Neural progenitor cell (in vitro differentiated cells): ENCODE measurements around the gene SORBS2. TPM values are rescaled to one million over a fixed set of nuclear protein-coding genes. Genes with fewer than 3 reads are reported as not detected.

Source experiments
- DNase-seq: peaks from one replicate; pipeline ENCODE4 v3.0.0-alpha.2; 2016; ENCODE audit warnings: low spot score
- H2AFZ ChIP-seq: fragments of 200-600 bp; sonication (generic); replicated peaks from 2 replicates; pipeline ENCODE4 v1.6.1; 2016; ENCODE audit warnings: antibody characterized with exemption
- H3F3A ChIP-seq: fragments of 200-600 bp; sonication (generic); 2 replicates; pipeline ENCODE4 v1.6.1; 2016; ENCODE audit warnings: antibody characterized with exemption, low read depth
- H3K27ac ChIP-seq: fragments of 200-600 bp; sonication (generic); 2 replicates; pipeline ENCODE4 v1.5.1; 2016; ENCODE audit warnings: mild to moderate bottlenecking
- H3K27me3 ChIP-seq: fragments of 200-600 bp; sonication (generic); 2 replicates; pipeline ENCODE4 v1.6.1; 2016; ENCODE audit warnings: mild to moderate bottlenecking, moderate library complexity
- H3K36me3 ChIP-seq: fragments of 200-600 bp; sonication (generic); 2 replicates; pipeline ENCODE4 v1.5.1; 2016
- H3K4me1 ChIP-seq: fragments of 200-600 bp; sonication (generic); 2 replicates; pipeline ENCODE4 v1.6.1; 2016; ENCODE audit warnings: mixed run types
- H3K4me2 ChIP-seq: fragments of 200-600 bp; sonication (generic); 2 replicates; pipeline ENCODE4 v1.6.1; 2016
- H3K4me3 ChIP-seq: fragments of 200-600 bp; sonication (generic); 2 replicates; pipeline ENCODE4 v1.5.1; 2016
- H3K79me2 ChIP-seq: fragments of 200-600 bp; sonication (generic); 2 replicates; pipeline ENCODE4 v1.6.1; 2016; ENCODE audit warnings: low read depth
- H3K9ac ChIP-seq: fragments of 200-600 bp; sonication (generic); 2 replicates; pipeline ENCODE4 v1.6.1; 2016
- H3K9me3 ChIP-seq: fragments of 200-600 bp; sonication (generic); 2 replicates; pipeline ENCODE4 v1.5.1; 2016; ENCODE audit warnings: low read depth
- H4K20me1 ChIP-seq: fragments of 200-600 bp; sonication (generic); 2 replicates; pipeline ENCODE4 v1.6.1; 2016; ENCODE audit warnings: low read depth
- H3K27ac Mint-ChIP-seq: 3 replicates; pipeline ENCODE4 v1.8.0; 2021; ENCODE audit warnings: mixed read lengths
- H3K27me3 Mint-ChIP-seq: 2 replicates; pipeline ENCODE4 v1.8.0; 2022; ENCODE audit warnings: low read depth, mild to moderate bottlenecking, inconsistent platforms, moderate library complexity, mixed read lengths; ENCODE audit not compliant: insufficient read depth
- H3K36me3 Mint-ChIP-seq: 3 replicates; pipeline ENCODE4 v1.8.0; 2021; ENCODE audit warnings: mixed read lengths
- H3K4me1 Mint-ChIP-seq: 3 replicates; pipeline ENCODE4 v1.8.0; 2021; ENCODE audit warnings: mixed read lengths
- H3K4me3 Mint-ChIP-seq: 3 replicates; pipeline ENCODE4 v1.8.0; 2021; ENCODE audit warnings: mild to moderate bottlenecking, moderate library complexity, mixed read lengths
- H3K9me3 Mint-ChIP-seq: 3 replicates; pipeline ENCODE4 v1.8.0; 2020; ENCODE audit warnings: mixed read lengths
- CTCF ChIP-seq: fragments of 200-600 bp; sonication (generic); IDR thresholded peaks from 2 replicates; pipeline ENCODE4 v1.5.1; 2017; ENCODE audit warnings: antibody characterized with exemption, mild to moderate bottlenecking
- EZH2 ChIP-seq: fragments of 200-600 bp; sonication (generic); IDR thresholded peaks from 2 replicates; pipeline ENCODE4 v1.6.1; 2017; ENCODE audit warnings: antibody characterized with exemption, mild to moderate bottlenecking, moderate library complexity
- EZH2phosphoT487 ChIP-seq: fragments of 200-600 bp; sonication (generic); IDR thresholded peaks from 2 replicates; pipeline ENCODE4 v1.6.1; 2017; ENCODE audit warnings: antibody characterized with exemption
- total RNA-seq: library from RNA; depleted of rRNA; stranded (reverse); fragments of >200 nt; gene quantifications from 2 replicates; pipeline ENCODE4 v1.2.3, GENCODE V29; 2015; ENCODE audit warnings: low replicate concordance

SORBS2 gene
- total RNA-seq, 1 donor from 2014 or later, result 15.7 TPM

- Histone ChIP-seq H2AFZ (no peak overlapping the region), H3K9ac (no peak overlapping the region), H3K27me3 (no peaks in the 10 kb centered on the region), H3K27ac (peak overlapping the region; percentile 78), H3K9me3 (no peaks in the 10 kb centered on the region), H4K20me1 (no peaks in the 10 kb centered on the region), H3K4me2 (peak overlapping the region; percentile 17), H3K4me1 (peaks cover 38% of the 10 kb centered on the region), H3K36me3 (no peaks in the 10 kb centered on the region), H3K4me3 (no peak overlapping the region), H3K79me2 (no peaks in the 10 kb centered on the region), H3F3A (peaks cover 34% of the 10 kb centered on the region)
- H3K27me3 Mint-ChIP-seq, result peaks cover 3% of the 10 kb centered on the region
- peaks cover 3% of the 10 kb centered on the region for H3K9me3 Mint-ChIP-seq
- TF ChIP-seq CTCF (no peak), EZH2phosphoT487 (no peak), EZH2 (no peak)
- no peak overlapping the region for H3K27ac Mint-ChIP-seq
- peaks cover 42% of the 10 kb centered on the region for H3K4me1 Mint-ChIP-seq
- peak; percentile 67 for DNase-seq
- H3K4me3 Mint-ChIP-seq, result no peak overlapping the region
- peaks cover 14% of the 10 kb centered on the region for H3K36me3 Mint-ChIP-seq
Measured at GRCh38 chr4:185779517-185779916, 32.5 kb downstream of the SORBS2 start.

GRCh38 chr4:185778307-185778706 is 33.7 kb downstream of the SORBS2 start:
- Histone ChIP-seq H3K9ac (no peak overlapping the region), H3K4me2 (no peak overlapping the region), H3K4me1 (peaks cover 49% of the 10 kb centered on the region), H4K20me1 (no peaks in the 10 kb centered on the region), H3K27ac (no peak overlapping the region), H3F3A (peaks cover 34% of the 10 kb centered on the region), H3K9me3 (no peaks in the 10 kb centered on the region), H3K36me3 (no peaks in the 10 kb centered on the region), H3K27me3 (no peaks in the 10 kb centered on the region), H3K4me3 (no peak overlapping the region), H2AFZ (no peak overlapping the region), H3K79me2 (peaks cover under 1% of the 10 kb centered on the region)
- Mint-ChIP-seq H3K9me3 (no peaks in the 10 kb centered on the region), H3K27me3 (peaks cover 3% of the 10 kb centered on the region), H3K36me3 (peaks cover 6% of the 10 kb centered on the region), H3K4me1 (peaks cover 55% of the 10 kb centered on the region), H3K27ac (no peak overlapping the region), H3K4me3 (no peak overlapping the region)
- TF ChIP-seq CTCF (no peak), EZH2phosphoT487 (no peak), EZH2 (no peak)
- no peak for DNase-seq

- H3K9me3 ChIP-seq, result no peaks in the 10 kb centered on the region
- no peak overlapping the region for H3K4me3 ChIP-seq
- Mint-ChIP-seq H3K4me3 (no peak overlapping the region), H3K4me1 (peaks cover 59% of the 10 kb centered on the region), H3K9me3 (peaks cover 4% of the 10 kb centered on the region), H3K27ac (no peak overlapping the region), H3K27me3 (no peaks in the 10 kb centered on the region), H3K36me3 (peaks cover 11% of the 10 kb centered on the region)
- H4K20me1 ChIP-seq, result no peaks in the 10 kb centered on the region
- no peak for DNase-seq
- TF ChIP-seq CTCF (no peak), EZH2 (no peak), EZH2phosphoT487 (no peak)
- H2AFZ ChIP-seq, result no peak overlapping the region
- H3K27ac ChIP-seq, result no peak overlapping the region
- no peak overlapping the region for H3K9ac ChIP-seq
- H3K4me1 ChIP-seq, result peaks cover 49% of the 10 kb centered on the region
- H3K36me3 ChIP-seq, result no peaks in the 10 kb centered on the region
- H3K79me2 ChIP-seq, result peaks cover 9% of the 10 kb centered on the region
- no peaks in the 10 kb centered on the region for H3K27me3 ChIP-seq
- peaks cover 34% of the 10 kb centered on the region for H3F3A ChIP-seq
- peak overlapping the region; percentile 46 for H3K4me2 ChIP-seq
Measured at GRCh38 chr4:185775792-185776555, 36.0 kb downstream of the SORBS2 start.
